Coronary artery (tissue), 2 donors: ENCODE results near the gene TPSAB1.
"Not testable (repeated sequence)": the region's sequence is repeated elsewhere in the genome, so short reads cannot be mapped to it uniquely, and the experiment has no call there.

Experiments used
- DNase-seq: peaks from one replicate; pipeline ENCODE4 v3.0.0-alpha.2; 2017; ENCODE audit warnings: low spot score
- H3K27ac ChIP-seq, 2 donors: fragments of 200-600 bp; sonication (generic); one replicate each; pipeline ENCODE4 v1.5.1; 2016 to 2019
- H3K4me3 ChIP-seq: fragments of 200-600 bp; sonication (generic); 2 replicates; pipeline ENCODE4 v1.5.1; 2016; ENCODE audit warnings: mild to moderate bottlenecking, moderate library complexity
- CTCF ChIP-seq: fragments of 200-600 bp; sonication (generic); IDR thresholded peaks from one replicate; pipeline ENCODE4 v1.5.1; 2019; ENCODE audit warnings: antibody characterized with exemption

Gene TPSAB1

DNA sequence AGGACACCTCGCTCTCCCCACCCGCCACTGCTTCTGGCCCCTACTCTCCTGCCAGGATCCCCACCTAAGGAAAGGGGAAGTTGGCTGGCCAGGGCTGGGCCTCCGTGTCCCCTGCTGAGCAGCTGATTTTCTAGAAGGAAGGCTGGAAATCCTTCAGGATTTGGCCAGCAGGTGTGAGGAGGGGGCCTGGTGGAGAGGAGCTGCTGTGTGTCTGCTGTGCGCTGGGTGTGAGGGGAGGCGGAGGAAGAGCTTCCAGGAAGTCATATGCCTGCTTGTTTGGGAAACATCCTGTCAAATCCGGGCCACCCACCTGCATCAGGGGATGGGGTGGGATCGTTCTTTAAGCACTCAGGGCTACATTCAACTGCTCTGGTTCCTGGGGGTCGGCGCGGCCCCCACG, 44.0 kb upstream of the TPSAB1 start:
- H3K4me3 ChIP-seq: no peak overlapping the region
- no peak for TF ChIP-seq CTCF
- no peak overlapping the region for H3K27ac ChIP-seq
- DNase-seq: no peak

DNA sequence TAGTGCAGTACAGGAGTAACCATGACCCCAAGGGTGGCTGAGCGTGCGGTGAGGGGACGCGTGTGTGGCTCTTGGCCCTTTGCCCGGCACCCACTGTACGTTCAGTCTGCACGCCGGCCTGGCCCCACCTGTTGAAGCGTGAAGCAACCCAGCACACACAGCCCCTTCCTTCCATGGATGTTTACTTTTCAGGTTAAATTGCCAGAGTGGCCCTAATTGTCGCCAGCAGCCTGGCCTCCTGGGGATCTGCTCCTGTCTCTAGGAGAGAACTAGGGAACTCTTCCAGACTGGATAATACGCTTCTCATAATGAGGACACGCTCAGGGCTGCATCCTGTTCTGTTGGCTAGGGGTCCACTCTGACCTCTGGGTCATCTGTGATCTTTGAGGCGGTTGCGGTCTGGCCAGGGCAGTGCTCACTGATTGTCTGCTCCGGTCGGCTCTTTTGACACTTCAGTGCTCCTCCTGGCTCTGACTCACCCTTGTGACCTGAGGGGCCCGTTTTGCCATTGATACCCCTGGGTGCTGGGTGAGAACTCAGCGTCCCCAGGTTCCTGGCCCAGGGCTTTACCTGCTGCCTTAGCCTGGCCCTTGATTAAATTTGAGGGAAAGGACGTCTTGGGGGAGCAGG, 43.2 kb upstream of the TPSAB1 start:
- H3K4me3 ChIP-seq: no peak overlapping the region
- DNase-seq: no peak
- no peak overlapping the region for H3K27ac ChIP-seq
- no peak for TF ChIP-seq CTCF

DNA sequence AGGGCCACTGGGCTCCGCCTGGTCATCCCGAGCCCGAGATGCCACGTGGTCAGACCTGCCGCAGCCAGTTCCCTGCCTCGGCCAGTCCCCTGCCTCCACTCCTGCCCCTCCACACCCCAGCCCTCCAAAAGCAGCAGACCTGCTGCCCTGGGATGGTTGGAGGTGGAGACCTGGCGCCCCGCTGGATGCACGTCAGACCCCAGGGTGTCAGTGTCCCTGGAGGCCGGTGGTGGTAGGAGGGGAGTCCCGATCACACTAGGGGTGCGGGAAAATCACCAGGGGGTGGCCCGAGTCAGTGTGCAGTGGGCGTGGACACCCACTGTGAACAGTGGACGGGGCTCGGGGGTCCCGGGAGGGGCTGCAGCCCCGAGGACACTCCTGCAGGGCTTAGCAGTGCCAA, 42.3 kb upstream of the TPSAB1 start:
- no peak for TF ChIP-seq CTCF
- no peak overlapping the region for H3K27ac ChIP-seq
- DNase-seq: no peak
- H3K4me3 ChIP-seq: no peak overlapping the region

- not testable (repeated sequence) for DNase-seq, H3K4me3 ChIP-seq, H3K27ac ChIP-seq
Observed at GRCh38 chr16:1198671-1199346, 41.7 kb upstream of the TPSAB1 start.

DNA sequence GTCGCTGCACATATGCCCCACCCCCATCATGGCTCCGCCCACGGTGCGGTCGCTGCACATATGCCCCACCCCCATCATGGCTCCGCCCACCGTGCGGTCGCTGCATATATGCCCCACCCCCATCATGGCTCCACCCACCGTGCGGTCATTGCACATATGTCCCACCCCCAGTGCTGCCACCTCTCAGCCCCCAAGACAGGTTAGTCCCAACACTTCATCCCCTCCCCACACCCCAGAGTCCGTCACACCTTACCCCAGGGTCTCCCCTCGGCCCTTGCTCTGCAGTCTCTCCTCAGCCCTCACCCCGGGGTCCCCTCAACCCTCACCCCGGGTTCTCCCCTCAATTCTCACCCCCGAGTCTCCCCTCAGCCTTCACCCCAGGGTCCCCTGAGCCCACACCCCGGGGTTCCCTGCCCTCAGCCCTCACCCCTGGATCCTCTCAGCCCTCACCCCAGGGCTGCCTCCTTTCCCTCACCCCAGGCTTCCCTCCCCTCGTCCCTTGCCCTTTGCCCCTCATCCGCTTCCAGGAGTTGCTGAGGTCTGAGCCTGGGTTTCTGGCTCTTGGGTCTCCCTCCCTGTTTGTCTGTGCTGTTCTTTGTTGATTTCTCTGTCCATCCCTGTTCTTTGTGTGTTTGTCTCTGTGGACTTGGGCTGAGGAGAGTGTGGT, 41.0 kb upstream of the TPSAB1 start:
- Histone ChIP-seq H3K4me3 (no peak overlapping the region), H3K27ac (no peak overlapping the region)
- TF ChIP-seq CTCF: no peak
- no peak for DNase-seq

DNA sequence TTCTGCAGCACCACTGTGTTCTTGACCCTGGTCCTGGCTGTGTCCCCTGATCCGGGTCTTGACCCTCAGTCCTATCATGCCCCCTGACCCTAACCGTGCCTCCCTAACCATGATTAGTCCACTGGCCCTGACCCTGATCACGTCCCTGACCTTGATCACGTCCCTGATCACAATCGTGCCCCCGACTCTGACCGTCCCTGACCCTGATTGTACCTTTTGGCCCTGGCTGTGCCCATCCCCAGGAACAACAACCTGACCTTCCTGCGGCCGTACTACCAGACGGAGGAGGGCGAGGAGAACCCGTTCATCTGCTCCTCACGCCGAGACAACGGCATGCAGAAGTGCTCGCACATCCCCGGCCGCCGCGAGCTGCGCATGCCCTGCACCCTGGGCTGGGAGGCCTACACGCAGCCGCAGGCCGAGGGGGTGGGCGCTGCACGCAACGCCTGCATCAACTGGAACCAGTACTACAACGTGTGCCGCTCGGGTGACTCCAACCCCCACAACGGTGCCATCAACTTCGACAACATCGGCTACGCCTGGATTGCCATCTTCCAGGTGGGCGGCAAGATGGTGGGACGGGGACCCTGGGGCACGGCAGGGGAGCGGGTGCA, 40.4 kb upstream of the TPSAB1 start:
- TF ChIP-seq CTCF: no peak
- no peak overlapping the region for H3K4me3 ChIP-seq
- no peak for DNase-seq
- H3K27ac ChIP-seq: no peak overlapping the region

DNA sequence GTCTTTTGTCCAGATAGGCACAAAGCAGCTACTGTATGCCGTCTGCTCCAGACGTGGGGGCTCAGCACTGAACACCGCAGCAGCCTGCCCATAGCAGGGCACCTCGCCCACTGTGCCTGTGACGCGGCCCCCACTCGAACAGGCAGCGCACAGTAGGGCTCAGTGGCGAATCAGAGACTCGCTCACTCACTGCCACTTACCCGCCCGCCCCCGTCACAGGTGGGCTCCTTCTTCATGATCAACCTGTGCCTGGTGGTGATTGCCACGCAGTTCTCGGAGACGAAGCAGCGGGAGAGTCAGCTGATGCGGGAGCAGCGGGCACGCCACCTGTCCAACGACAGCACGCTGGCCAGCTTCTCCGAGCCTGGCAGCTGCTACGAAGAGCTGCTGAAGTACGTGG, 39.1 kb upstream of the TPSAB1 start:
- no peak overlapping the region for H3K27ac ChIP-seq
- H3K4me3 ChIP-seq: no peak overlapping the region
- no peak for DNase-seq
- TF ChIP-seq CTCF: no peak
